OCI-LY3 (cell line): Measurements from ENCODE around the gene ARPC5.
A peak's percentile ranks its signal among the peaks of the same experiment; 100 is the strongest.

Experiments
- H2AFZ ChIP-seq: fragments of 200-600, 300-600 bp; shearing (Covaris generic); 2 replicates; pipeline ENCODE4 v1.6.0; 2014; ENCODE audit warnings: antibody characterized with exemption, low read depth, low read length
- H3K27ac ChIP-seq: fragments of 200-600, 300-600 bp; sonication (generic); 2 replicates; pipeline ENCODE4 v1.5.1; 2014; ENCODE audit warnings: mild to moderate bottlenecking, low read length, moderate library complexity, mixed read lengths
- H3K27me3 ChIP-seq: fragments of 200-600, 300-600 bp; sonication (generic); 2 replicates; pipeline ENCODE4 v1.6.1; 2014; ENCODE audit warnings: low read depth, low read length, mixed read lengths
- H3K36me3 ChIP-seq: fragments of 200-600, 300-600 bp; sonication (generic); replicated peaks from 2 replicates; pipeline ENCODE3; 2014; ENCODE audit warnings: low read depth, low read length, mixed read lengths
- H3K4me1 ChIP-seq: fragments of 300-600, 200-600 bp; sonication (generic); 2 replicates; pipeline ENCODE4 v1.6.1; 2014; ENCODE audit warnings: low read length, mixed read lengths
- H3K4me2 ChIP-seq: fragments of 200-600, 300-600 bp; sonication (generic); 2 replicates; pipeline ENCODE4 v1.6.1; 2014; ENCODE audit warnings: low read length, mixed read lengths
- H3K4me3 ChIP-seq: fragments of 300-600, 200-600 bp; sonication (generic); 2 replicates; pipeline ENCODE4 v1.5.1; 2014; ENCODE audit warnings: antibody characterized with exemption, mild to moderate bottlenecking, low read length, moderate library complexity
- H3K79me2 ChIP-seq: fragments of 300-600, 200-600 bp; shearing (Covaris generic); 2 replicates; pipeline ENCODE4 v1.6.1; 2014; ENCODE audit warnings: mild to moderate bottlenecking, low read length, mixed read lengths
- H3K9ac ChIP-seq: fragments of 300-600, 200-600 bp; shearing (Covaris generic); 2 replicates; pipeline ENCODE4 v1.6.0; 2014; ENCODE audit warnings: mild to moderate bottlenecking, low read length, moderate library complexity
- H3K9me3 ChIP-seq: fragments of 200-600, 300-600 bp; shearing (Covaris generic); 2 replicates; pipeline ENCODE4 v1.6.1; 2014; ENCODE audit warnings: low read length, mixed read lengths; ENCODE audit not compliant: insufficient read depth
- H4K20me1 ChIP-seq: fragments of 200-600, 300-600 bp; sonication (generic); 2 replicates; pipeline ENCODE4 v1.6.1; 2016; ENCODE audit warnings: low read length, mixed read lengths; ENCODE audit not compliant: insufficient read depth
- EZH2phosphoT487 ChIP-seq: fragments of 200-600 bp; shearing (Covaris generic); IDR thresholded peaks from 2 replicates; pipeline ENCODE4 v1.6.1; 2018; ENCODE audit warnings: antibody characterized with exemption, mixed run types, low read depth
- TF ChIP-seq, protein P1 (sequence below): fragments of 200-600, 300-600 bp; sonication (generic); IDR thresholded peaks from 2 replicates; pipeline ENCODE4 v1.5.1; 2014; ENCODE audit warnings: antibody characterized with exemption, low read length, low read depth

The ARPC5 gene

DNA sequence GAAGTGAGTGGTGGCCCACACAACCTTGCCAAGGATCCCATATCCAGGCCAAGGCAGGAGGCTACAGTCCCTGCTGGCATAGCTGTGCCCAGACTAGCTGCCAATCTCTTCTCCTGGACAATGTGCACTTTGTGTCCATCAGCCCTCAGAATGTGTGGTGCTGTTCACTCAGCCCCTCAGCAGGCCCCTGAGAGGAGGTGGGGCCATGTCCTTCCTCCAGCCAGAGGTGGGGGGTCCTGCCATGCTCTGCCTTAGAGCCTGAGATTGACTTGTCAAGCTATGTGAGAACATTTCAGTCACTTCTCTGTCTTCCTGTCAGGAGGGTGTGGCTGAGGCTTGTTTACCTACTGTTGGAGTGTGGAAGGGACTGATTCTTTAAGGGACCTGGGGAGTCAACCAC lies 46.8 kb downstream of the ARPC5 start:
- Histone ChIP-seq H3K9me3 (no peaks in the 10 kb centered on the region), H3K4me1 (peaks cover 66% of the 10 kb centered on the region), H3K9ac (peak overlapping the region; percentile 99), H3K27ac (peak overlapping the region; percentile 97), H3K4me2 (peak overlapping the region; percentile 88), H3K36me3 (peaks cover 48% of the 10 kb centered on the region), H3K4me3 (peak overlapping the region; percentile 87), H3K27me3 (no peaks in the 10 kb centered on the region), H3K79me2 (peaks cover 74% of the 10 kb centered on the region), H2AFZ (no peak overlapping the region), H4K20me1 (peaks cover 28% of the 10 kb centered on the region)
- TF ChIP-seq EZH2phosphoT487, result no peak
- TF ChIP-seq, protein P1, sequence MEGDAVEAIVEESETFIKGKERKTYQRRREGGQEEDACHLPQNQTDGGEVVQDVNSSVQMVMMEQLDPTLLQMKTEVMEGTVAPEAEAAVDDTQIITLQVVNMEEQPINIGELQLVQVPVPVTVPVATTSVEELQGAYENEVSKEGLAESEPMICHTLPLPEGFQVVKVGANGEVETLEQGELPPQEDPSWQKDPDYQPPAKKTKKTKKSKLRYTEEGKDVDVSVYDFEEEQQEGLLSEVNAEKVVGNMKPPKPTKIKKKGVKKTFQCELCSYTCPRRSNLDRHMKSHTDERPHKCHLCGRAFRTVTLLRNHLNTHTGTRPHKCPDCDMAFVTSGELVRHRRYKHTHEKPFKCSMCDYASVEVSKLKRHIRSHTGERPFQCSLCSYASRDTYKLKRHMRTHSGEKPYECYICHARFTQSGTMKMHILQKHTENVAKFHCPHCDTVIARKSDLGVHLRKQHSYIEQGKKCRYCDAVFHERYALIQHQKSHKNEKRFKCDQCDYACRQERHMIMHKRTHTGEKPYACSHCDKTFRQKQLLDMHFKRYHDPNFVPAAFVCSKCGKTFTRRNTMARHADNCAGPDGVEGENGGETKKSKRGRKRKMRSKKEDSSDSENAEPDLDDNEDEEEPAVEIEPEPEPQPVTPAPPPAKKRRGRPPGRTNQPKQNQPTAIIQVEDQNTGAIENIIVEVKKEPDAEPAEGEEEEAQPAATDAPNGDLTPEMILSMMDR, result no peak

DNA sequence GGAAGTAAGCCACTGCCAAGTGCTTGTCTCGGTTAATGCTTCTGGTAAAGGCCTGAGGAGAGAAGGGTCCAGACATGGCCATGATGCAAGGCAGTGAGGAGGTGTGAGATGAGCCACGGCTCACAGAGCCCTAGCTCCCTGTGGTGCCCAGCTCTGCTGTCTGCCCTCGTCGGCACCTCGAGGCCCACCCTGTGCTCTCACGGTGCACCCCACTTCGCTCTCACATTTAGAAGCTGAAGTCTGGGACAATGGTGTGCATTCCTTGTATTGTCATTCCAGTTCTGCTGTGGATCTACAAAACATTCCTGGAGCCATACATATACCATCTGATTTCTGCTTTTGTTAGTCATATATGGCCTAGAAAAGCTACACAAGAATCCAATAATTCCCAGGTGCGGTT lies 48.7 kb downstream of the ARPC5 start:
- no peaks in the 10 kb centered on the region for H3K27me3 ChIP-seq
- TF ChIP-seq, protein P1, result no peak
- TF ChIP-seq EZH2phosphoT487, result no peak
- no peaks in the 10 kb centered on the region for H3K9me3 ChIP-seq
- no peak overlapping the region for H2AFZ ChIP-seq
- H3K4me1 ChIP-seq, result peaks cover 66% of the 10 kb centered on the region
- H3K27ac ChIP-seq, result peak overlapping the region; percentile 97
- peaks cover 47% of the 10 kb centered on the region for H4K20me1 ChIP-seq
- peak overlapping the region; percentile 88 for H3K4me2 ChIP-seq
- peaks cover 65% of the 10 kb centered on the region for H3K36me3 ChIP-seq
- peak overlapping the region; percentile 99 for H3K9ac ChIP-seq
- peak overlapping the region; percentile 87 for H3K4me3 ChIP-seq
- H3K79me2 ChIP-seq, result peaks cover 87% of the 10 kb centered on the region

DNA sequence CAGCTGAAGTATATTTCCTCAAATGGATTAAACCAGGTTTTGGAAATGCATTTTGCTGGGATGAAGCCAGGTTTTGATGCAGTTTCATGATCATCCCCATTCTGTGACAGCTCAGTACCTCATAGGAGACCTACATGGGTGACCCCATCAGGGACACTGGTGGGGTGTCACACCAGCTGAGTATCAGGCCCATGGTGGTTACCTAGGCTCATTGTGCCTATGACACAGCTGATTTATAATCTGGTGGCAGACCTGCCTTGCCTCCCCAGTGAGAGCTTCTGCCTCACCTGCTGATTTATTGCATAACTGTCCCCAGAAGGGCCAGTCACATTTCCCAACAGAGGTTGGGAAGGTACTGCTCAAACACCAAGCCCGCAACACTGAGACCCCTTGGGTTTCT lies 49.1 kb downstream of the ARPC5 start:
- Histone ChIP-seq H3K4me1 (peaks cover 63% of the 10 kb centered on the region), H3K4me3 (peak overlapping the region; percentile 87), H3K27me3 (no peaks in the 10 kb centered on the region)

DNA sequence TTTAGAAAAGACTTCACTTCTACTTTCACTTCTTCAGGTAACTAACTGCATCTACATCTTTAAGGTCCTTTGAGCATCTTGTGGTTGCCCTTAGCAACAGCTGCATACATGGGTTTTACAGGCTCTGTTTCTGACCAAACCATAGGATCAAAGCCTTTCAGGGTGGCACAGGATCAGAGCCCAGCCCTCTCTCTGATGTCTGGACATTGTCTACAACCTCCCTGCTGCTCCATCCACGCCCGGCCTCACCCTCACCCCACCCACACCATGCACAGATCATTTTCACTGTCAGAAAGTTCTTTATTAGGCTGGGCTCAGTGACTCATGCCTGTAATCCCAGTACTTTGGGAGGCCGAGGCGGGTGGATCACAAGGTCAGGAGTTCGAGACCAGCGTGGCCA lies 50.5 kb downstream of the ARPC5 start:
- Histone ChIP-seq H3K4me2 (peak overlapping the region; percentile 24; the same call in 1 of the 2 replicates), H2AFZ (no peak overlapping the region), H3K9ac (no peak overlapping the region)

More for the DNA sequence above, 49.1 kb downstream of the ARPC5 start:
- TF ChIP-seq EZH2phosphoT487, result no peak
- TF ChIP-seq, protein P1, result no peak
- H4K20me1 ChIP-seq, result peaks cover 49% of the 10 kb centered on the region
- H3K36me3 ChIP-seq, result peaks cover 67% of the 10 kb centered on the region
- H2AFZ ChIP-seq, result no peak overlapping the region
- peaks cover 88% of the 10 kb centered on the region for H3K79me2 ChIP-seq
- H3K9ac ChIP-seq, result peak overlapping the region; percentile 99
- peak overlapping the region; percentile 88 for H3K4me2 ChIP-seq
- peak overlapping the region; percentile 97 for H3K27ac ChIP-seq
- no peaks in the 10 kb centered on the region for H3K9me3 ChIP-seq

More for the DNA sequence above, 50.5 kb downstream of the ARPC5 start:
- H3K27me3 ChIP-seq, result no peaks in the 10 kb centered on the region
- no peak for TF ChIP-seq EZH2phosphoT487
- TF ChIP-seq, protein P1, result no peak
- no peaks in the 10 kb centered on the region for H3K9me3 ChIP-seq
- peaks cover 66% of the 10 kb centered on the region for H3K4me1 ChIP-seq
- H3K4me3 ChIP-seq, result peak overlapping the region; percentile 10; the same call in 1 of the 2 replicates
- H3K36me3 ChIP-seq, result peaks cover 71% of the 10 kb centered on the region
- peak overlapping the region; percentile 28 for H3K27ac ChIP-seq
- H3K79me2 ChIP-seq, result peaks cover 100% of the 10 kb centered on the region
- H4K20me1 ChIP-seq, result peaks cover 61% of the 10 kb centered on the region
